ENCODE results near the gene ZSCAN12. TPM values are rescaled to one million over a fixed set of nuclear protein-coding genes. Genes with fewer than 3 reads are reported as not detected.
A peak's percentile ranks its signal among the peaks of the same experiment; 100 is the strongest.

ZSCAN12 gene
- total and polyA plus RNA-seq, 2 of the 13 experiments (the other 11 are each of a cell fraction or from before 2014, with no cell fraction given): 2.8 to 8.9 TPM

DNA sequence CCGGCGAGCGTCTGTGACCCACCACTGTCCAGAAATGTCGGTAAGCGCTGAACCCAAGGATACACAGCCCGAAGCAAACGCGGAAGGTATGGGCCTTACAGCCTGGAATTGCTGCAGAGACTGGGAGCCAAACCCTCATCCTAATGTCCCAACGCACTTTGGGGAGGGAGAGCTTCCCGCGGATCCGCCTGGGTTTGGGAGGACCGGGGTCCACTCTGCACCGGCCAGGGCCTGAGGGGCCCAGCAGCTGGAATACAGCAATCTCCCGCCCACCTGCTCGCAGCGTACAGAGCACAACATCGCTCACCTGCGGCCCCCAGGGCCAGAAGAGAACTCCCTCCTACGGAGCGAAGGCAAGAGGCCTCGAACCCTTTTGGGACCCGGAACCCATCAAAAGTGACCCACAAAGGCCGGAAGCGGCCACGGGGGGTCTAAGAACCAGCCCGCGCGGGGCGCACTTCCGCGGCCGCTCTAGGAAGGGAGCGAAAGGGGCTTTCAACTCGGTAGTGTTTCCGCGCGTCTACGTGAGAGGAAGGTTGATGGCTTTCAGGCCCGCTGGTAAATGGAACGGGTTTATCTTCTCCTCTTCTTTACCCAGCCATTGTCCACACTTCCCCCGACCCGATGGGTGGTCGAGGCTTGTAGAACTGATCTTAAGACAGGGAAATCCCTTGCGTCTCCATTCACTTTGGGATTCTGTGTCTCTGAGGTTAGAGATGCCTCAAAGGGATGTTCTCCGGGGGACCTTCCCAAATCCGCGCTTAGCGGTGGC lies at the start of gene ZSCAN12 (continued):
- TF ChIP-seq ZNF430 (CRISPR knock-in tag; IDR thresholded peaks at IDR 0.05) (peak; percentile 91), ZNF441 (CRISPR knock-in tag; IDR thresholded peaks at IDR 0.05; ENCODE audit: borderline replicate concordance) (0 out of 2 replicates have a peak, but pooled peaks have one; percentile 36), GATAD1 (CRISPR knock-in tag; IDR thresholded peaks at IDR 0.05) (peak; percentile 97), KDM5B (CRISPR knock-in tag; IDR thresholded peaks at IDR 0.05; ENCODE audit: borderline replicate concordance) (peak; percentile 98; the same call in 1 of the 2 replicates), PRMT3 (CRISPR knock-in tag; IDR thresholded peaks at IDR 0.05; ENCODE audit: borderline replicate concordance, low read depth) (peak; percentile 83; the same call in 1 of the 2 replicates), SMAD1 (CRISPR knock-in tag; IDR thresholded peaks at IDR 0.05; ENCODE audit: borderline replicate concordance, low read depth) (peak; percentile 87; the same call in 1 of the 2 replicates), ZNF773 (CRISPR knock-in tag; IDR thresholded peaks at IDR 0.05; ENCODE audit: borderline replicate concordance) (0 out of 2 replicates have a peak, but pooled peaks have one; percentile 47), HDAC1 (CRISPR knock-in tag; IDR thresholded peaks at IDR 0.05) (peak; percentile 87), GABPA (IDR thresholded peaks at IDR 0.05; ENCODE audit: low read depth, low read length) (peak; percentile 96), GABPA (CRISPR knock-in tag; IDR thresholded peaks at IDR 0.05; ENCODE audit: low read depth) (peak; percentile 99), POLR2AphosphoS2 (IDR thresholded peaks at IDR 0.05; ENCODE audit: low read depth, low read length) (no peak), ASH2L (IDR thresholded peaks at IDR 0.05; ENCODE audit: insufficient read length, low read depth, low read length) (peak; percentile 98), ZNF549 (CRISPR knock-in tag; IDR thresholded peaks at IDR 0.05) (no peak), ZNF550 (CRISPR knock-in tag; IDR thresholded peaks at IDR 0.05; ENCODE audit: borderline replicate concordance) (no peak; the same call in 1 of the 2 replicates), ZNF788 (CRISPR knock-in tag; IDR thresholded peaks at IDR 0.05; ENCODE audit: borderline replicate concordance) (peak; percentile 98), RFXANK (CRISPR knock-in tag; IDR thresholded peaks at IDR 0.05) (no peak), ZSCAN22 (CRISPR knock-in tag; IDR thresholded peaks at IDR 0.05) (no peak), ZBTB3 (CRISPR knock-in tag; IDR thresholded peaks at IDR 0.05; ENCODE audit: borderline replicate concordance, low read depth) (no peak), ZNF792 (CRISPR knock-in tag; IDR thresholded peaks at IDR 0.05) (0 out of 2 replicates have a peak, but pooled peaks have one; percentile 64)
- TF ChIP-seq, protein P1, sequence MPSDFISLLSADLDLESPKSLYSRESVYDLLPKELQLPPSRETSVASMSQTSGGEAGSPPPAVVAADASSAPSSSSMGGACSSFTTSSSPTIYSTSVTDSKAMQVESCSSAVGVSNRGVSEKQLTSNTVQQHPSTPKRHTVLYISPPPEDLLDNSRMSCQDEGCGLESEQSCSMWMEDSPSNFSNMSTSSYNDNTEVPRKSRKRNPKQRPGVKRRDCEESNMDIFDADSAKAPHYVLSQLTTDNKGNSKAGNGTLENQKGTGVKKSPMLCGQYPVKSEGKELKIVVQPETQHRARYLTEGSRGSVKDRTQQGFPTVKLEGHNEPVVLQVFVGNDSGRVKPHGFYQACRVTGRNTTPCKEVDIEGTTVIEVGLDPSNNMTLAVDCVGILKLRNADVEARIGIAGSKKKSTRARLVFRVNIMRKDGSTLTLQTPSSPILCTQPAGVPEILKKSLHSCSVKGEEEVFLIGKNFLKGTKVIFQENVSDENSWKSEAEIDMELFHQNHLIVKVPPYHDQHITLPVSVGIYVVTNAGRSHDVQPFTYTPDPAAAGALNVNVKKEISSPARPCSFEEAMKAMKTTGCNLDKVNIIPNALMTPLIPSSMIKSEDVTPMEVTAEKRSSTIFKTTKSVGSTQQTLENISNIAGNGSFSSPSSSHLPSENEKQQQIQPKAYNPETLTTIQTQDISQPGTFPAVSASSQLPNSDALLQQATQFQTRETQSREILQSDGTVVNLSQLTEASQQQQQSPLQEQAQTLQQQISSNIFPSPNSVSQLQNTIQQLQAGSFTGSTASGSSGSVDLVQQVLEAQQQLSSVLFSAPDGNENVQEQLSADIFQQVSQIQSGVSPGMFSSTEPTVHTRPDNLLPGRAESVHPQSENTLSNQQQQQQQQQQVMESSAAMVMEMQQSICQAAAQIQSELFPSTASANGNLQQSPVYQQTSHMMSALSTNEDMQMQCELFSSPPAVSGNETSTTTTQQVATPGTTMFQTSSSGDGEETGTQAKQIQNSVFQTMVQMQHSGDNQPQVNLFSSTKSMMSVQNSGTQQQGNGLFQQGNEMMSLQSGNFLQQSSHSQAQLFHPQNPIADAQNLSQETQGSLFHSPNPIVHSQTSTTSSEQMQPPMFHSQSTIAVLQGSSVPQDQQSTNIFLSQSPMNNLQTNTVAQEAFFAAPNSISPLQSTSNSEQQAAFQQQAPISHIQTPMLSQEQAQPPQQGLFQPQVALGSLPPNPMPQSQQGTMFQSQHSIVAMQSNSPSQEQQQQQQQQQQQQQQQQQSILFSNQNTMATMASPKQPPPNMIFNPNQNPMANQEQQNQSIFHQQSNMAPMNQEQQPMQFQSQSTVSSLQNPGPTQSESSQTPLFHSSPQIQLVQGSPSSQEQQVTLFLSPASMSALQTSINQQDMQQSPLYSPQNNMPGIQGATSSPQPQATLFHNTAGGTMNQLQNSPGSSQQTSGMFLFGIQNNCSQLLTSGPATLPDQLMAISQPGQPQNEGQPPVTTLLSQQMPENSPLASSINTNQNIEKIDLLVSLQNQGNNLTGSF (CRISPR knock-in tag; IDR thresholded peaks at IDR 0.05): peak; percentile 83
- TF ChIP-seq, protein P2, sequence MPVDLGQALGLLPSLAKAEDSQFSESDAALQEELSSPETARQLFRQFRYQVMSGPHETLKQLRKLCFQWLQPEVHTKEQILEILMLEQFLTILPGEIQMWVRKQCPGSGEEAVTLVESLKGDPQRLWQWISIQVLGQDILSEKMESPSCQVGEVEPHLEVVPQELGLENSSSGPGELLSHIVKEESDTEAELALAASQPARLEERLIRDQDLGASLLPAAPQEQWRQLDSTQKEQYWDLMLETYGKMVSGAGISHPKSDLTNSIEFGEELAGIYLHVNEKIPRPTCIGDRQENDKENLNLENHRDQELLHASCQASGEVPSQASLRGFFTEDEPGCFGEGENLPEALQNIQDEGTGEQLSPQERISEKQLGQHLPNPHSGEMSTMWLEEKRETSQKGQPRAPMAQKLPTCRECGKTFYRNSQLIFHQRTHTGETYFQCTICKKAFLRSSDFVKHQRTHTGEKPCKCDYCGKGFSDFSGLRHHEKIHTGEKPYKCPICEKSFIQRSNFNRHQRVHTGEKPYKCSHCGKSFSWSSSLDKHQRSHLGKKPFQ (CRISPR knock-in tag; IDR thresholded peaks at IDR 0.05; ENCODE audit: insufficient replicate concordance): peak; percentile 72
- TF ChIP-seq, protein P3, sequence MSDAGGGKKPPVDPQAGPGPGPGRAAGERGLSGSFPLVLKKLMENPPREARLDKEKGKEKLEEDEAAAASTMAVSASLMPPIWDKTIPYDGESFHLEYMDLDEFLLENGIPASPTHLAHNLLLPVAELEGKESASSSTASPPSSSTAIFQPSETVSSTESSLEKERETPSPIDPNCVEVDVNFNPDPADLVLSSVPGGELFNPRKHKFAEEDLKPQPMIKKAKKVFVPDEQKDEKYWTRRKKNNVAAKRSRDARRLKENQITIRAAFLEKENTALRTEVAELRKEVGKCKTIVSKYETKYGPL (CRISPR knock-in tag; IDR thresholded peaks at IDR 0.05): 0 out of 2 replicates have a peak, but pooled peaks have one; percentile 24

Data from HepG2 (cell line).